AG04450 (cell line): ENCODE results near the gene SUMO3. TPM values are rescaled to one million over a fixed set of nuclear protein-coding genes. Genes with fewer than 3 reads are reported as not detected.

ENCODE experiments used
- CTCF ChIA-PET: fragments of 300-600, 350-600 bp; formaldehyde crosslinking; extraction: SDS; loops from one replicate; lab custom pipeline; 2022; ENCODE audit warnings: antibody characterized with exemption, inconsistent platforms; lab: Charles Lee
- POLR2A ChIA-PET: fragments of 350-600 bp; formaldehyde crosslinking; extraction: SDS; loops from one replicate; lab custom pipeline; 2021; ENCODE audit warnings: antibody characterized with exemption, inconsistent platforms; lab: Yijun Ruan, JAX
- DNase-seq: peaks from one replicate; pipeline ENCODE4 v3.0.0-alpha.2; 2011; ENCODE audit warnings: low read depth, low spot score
- H3K27ac ChIP-seq: one replicate; pipeline ENCODE4 v1.5.1; 2012; ENCODE audit warnings: low read depth, low read length, control low read depth
- H3K27me3 ChIP-seq: one replicate; pipeline ENCODE4 v1.6.0; 2012; ENCODE audit warnings: low read length; ENCODE audit not compliant: control insufficient read depth, insufficient read depth
- H3K4me3 ChIP-seq: 2 replicates; pipeline ENCODE4 v1.5.1; 2011; ENCODE audit warnings: mild to moderate bottlenecking, low read depth, low read length, control low read depth
- H3K9me3 ChIP-seq: 2 replicates; pipeline ENCODE4 v1.5.1; 2012; ENCODE audit warnings: low read length; ENCODE audit not compliant: control insufficient read depth, insufficient read depth
- polyA plus RNA-seq: library from polyadenylated mRNA; depleted of rRNA; stranded (reverse); fragments of >200 nt; gene quantifications from 2 replicates; pipeline ENCODE4 v1.2.3, GENCODE V29; 2011
- TF ChIP-seq, protein P1 (sequence below): IDR thresholded peaks from 2 replicates; pipeline ENCODE4 v1.5.1; 2011; ENCODE audit warnings: low read depth, low read length, control low read depth, inconsistent platforms

Gene SUMO3
- polyA plus RNA-seq, 1 experiment = 134 TPM

DNA sequence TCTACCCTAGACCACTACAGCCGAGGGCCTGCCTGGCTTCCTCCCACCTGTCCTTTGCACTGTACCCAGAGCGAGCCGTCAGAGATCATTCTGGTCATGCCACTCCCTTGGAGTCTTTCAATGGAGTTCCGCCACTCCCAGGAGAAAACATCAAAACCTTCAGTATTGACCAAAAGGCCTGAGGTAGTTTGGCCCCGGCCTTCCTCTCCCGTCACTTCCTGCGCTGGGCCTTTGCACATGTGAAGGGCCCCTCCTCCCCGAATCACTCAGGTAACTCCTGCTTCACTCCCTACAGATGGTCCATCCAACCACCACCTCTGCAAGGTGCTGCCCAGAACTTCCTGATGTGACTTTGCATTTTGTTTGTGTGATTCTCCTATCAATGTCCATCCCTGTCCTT lies 42.9 kb downstream of the SUMO3 start:
- no peak for DNase-seq
- no peaks in the 10 kb centered on the region for H3K9me3 ChIP-seq
- H3K27me3 ChIP-seq = no peaks in the 10 kb centered on the region
- TF ChIP-seq, protein P1, sequence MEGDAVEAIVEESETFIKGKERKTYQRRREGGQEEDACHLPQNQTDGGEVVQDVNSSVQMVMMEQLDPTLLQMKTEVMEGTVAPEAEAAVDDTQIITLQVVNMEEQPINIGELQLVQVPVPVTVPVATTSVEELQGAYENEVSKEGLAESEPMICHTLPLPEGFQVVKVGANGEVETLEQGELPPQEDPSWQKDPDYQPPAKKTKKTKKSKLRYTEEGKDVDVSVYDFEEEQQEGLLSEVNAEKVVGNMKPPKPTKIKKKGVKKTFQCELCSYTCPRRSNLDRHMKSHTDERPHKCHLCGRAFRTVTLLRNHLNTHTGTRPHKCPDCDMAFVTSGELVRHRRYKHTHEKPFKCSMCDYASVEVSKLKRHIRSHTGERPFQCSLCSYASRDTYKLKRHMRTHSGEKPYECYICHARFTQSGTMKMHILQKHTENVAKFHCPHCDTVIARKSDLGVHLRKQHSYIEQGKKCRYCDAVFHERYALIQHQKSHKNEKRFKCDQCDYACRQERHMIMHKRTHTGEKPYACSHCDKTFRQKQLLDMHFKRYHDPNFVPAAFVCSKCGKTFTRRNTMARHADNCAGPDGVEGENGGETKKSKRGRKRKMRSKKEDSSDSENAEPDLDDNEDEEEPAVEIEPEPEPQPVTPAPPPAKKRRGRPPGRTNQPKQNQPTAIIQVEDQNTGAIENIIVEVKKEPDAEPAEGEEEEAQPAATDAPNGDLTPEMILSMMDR = no peak
- no peak overlapping the region for H3K4me3 ChIP-seq
- ChIA-PET POLR2A (no interaction called here), CTCF (interaction anchor here (1.5 kb wide), 1 partner anchor 18 kb away, joined by 9 read pairs; no protein-coding TSS in a partner anchor)
- no peak overlapping the region for H3K27ac ChIP-seq

DNA sequence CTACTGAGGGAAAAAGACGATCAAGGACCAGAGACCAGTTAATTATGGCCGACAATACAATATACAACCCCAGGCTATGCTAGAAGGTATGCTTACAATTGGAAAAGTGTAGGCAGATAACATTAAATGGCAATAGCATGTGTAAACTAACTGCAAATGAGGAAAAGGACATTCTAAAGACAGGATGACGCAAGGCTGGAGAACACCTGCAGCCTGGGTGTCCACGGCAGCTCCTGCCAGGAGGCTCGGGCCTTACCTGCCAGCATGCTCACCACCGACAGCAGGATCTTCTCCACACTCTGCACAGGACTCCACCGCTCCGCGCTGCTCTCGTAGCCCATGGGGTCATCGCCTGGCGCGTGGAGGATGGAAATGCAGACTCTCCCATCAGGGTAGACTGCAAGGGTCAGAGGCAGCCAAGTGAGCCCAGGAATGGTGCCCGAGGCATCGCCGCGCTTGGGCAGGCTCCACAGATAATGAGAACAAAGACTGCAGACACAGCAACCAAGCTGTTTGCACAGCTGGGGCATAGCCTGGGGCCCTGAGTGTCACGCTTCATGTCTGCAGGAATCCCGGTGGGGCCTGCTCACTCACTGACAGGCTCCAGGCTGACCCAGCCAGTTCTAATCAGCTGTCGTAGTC lies 44.5 kb downstream of the SUMO3 start:
- TF ChIP-seq, protein P1 = no peak
- H3K9me3 ChIP-seq = no peaks in the 10 kb centered on the region
- H3K4me3 ChIP-seq = no peak overlapping the region
- H3K27me3 ChIP-seq = no peaks in the 10 kb centered on the region
- ChIA-PET POLR2A (no interaction called here), CTCF (no interaction called here)
- no peak for DNase-seq
- no peak overlapping the region for H3K27ac ChIP-seq

DNA sequence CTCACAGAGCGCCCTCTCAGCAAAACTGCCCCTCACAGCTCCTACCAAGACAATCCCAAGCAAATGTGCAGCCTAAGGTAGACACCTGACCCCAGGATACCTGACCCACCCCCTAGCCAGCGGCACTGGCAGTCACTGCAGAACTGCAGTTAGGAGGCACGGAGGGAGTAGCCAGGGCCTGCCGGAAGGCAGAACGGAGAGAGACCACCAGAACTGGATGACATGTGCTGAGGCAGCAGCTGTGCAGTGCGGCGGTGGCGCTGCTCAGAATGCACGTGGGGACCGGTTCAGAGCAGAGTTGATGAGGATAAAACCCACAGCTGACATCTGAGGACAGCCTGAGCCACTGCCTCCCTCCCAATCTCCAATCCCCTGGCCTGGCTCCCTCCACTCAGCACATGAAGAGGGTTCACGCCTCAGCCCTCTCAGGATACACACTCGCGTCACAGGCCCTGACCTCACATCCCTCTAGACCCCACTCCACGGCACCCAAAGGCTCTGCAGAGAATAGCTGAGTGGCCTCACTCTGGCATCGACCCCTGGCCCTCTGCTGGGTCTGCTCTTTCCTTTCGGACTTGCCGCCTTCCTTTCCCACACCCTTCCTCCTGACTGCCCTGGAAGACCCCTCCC lies 45.9 kb downstream of the SUMO3 start:
- no peak for DNase-seq
- H3K9me3 ChIP-seq = no peaks in the 10 kb centered on the region
- ChIA-PET POLR2A (no interaction called here), CTCF (no interaction called here)
- TF ChIP-seq, protein P1 = no peak
- H3K4me3 ChIP-seq = no peak overlapping the region
- H3K27ac ChIP-seq = no peak overlapping the region
- no peaks in the 10 kb centered on the region for H3K27me3 ChIP-seq

DNA sequence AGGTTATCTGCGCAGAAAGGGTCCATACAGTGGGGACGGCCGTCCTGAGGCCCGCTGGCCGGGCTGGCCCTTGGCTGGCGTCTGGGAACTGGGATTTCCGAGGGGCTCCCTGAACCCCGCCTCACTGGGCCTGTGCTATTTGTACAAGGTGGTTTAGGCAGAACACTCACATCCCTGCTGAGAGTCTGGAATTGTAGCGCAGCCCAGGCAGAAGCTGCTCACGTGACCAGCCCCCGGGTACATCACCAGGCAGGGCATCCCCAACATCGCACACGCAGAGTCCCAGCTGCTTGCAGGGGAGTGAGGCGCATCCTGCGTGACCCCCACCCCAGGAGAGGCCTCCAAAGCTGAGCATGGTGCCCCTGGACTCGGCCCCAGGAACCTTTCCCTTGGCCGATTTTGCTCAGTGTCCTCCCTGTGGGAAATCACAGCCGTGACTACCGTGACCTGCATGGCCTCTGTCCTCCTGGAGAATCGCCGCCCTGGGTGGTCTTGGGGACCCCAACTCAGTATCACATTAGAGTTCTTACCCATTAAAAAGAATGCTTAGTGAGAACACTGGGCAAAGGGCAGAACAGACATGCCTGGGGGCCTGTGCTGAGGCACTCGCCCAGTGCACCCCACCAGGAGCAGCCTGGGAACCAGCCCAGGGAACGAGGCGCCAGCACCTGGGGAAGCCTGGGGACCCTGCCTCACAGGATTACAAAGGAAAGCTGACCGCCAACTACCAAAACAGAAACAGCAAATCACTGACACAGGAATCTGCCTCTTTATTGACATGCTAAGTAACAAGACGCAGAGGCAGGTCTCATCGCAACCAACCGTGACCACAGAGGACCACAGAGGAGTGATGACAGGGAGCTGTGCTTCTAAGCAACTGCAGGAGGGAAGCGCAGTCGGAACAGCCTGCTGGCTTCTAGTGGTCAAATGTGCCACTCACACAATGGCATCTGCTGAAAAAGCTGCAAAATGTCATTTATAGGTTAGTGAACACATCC lies 49.7 kb downstream of the SUMO3 start:
- DNase-seq = no peak
- H3K27me3 ChIP-seq = no peaks in the 10 kb centered on the region
- POLR2A ChIA-PET = no interaction called here
- CTCF ChIA-PET = no interaction called here
- TF ChIP-seq, protein P1 = no peak
- H3K9me3 ChIP-seq = no peaks in the 10 kb centered on the region; the same call in 1 of the 2 replicates
- no peak overlapping the region for H3K4me3 ChIP-seq
- no peak overlapping the region for H3K27ac ChIP-seq
